ENCODE results near the gene TRMT44. TPM values are rescaled to one million over a fixed set of nuclear protein-coding genes. Genes with fewer than 3 reads are reported as not detected.

Gene TRMT44
- total RNA-seq, 1 donor from 2014 or later, result 9.2 TPM

DNA sequence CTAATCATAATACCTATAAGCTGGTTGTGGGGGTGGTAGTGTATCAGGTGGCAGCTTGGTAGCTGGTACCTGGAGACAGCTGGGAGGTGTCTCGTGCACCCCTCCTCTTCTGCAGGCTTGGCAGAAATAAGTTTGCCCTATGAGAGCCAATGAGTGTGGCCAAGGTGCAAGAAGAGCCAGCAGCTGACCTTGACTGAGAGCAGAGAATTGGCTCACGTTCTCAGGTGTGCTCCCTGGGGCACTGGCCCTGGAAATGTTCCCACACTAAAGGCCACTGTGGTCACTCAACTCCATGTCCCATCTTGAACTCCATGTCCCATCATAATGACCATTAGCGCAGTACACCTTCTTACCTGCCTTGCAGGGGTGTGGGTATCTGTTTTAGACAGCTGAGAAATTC, 13.4 kb downstream of the TRMT44 start:
- intact Hi-C loops (cut with DNase I), result no loop called here
- no peak for ATAC-seq
- DNase-seq (ENCODE audit: missing footprints), result no peak

DNA sequence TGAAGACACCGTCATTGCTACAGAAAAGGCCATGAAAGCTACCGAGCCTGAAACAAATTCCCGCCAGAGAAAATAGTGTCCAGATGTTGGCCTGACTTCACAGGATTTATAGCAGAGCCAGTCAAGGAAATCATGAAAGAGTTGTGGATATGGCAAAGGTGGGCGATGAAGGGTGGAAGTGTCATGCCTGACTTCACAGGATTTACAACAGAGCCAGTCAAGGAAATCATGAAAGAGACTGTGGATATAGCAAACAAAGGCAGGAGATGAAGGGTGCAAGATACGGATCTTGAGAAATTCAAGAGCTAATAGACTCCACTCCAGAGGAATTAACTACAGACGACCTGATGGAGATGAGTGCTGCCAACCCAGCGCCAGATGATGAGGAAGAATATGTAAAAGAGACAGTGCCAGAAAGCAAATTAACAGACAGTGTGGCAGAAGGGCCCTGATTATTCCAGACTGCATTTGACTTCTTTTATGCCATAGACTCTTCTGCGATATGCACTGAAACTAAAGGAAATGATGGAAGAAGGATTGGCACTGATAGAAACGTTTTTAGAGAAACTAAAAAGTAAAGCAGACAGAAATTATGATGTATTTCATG, 17.2 kb downstream of the TRMT44 start:
- no peak for DNase-seq (ENCODE audit: missing footprints)
- ATAC-seq, result no peak
- intact Hi-C loops (cut with DNase I), result no loop called here

DNA sequence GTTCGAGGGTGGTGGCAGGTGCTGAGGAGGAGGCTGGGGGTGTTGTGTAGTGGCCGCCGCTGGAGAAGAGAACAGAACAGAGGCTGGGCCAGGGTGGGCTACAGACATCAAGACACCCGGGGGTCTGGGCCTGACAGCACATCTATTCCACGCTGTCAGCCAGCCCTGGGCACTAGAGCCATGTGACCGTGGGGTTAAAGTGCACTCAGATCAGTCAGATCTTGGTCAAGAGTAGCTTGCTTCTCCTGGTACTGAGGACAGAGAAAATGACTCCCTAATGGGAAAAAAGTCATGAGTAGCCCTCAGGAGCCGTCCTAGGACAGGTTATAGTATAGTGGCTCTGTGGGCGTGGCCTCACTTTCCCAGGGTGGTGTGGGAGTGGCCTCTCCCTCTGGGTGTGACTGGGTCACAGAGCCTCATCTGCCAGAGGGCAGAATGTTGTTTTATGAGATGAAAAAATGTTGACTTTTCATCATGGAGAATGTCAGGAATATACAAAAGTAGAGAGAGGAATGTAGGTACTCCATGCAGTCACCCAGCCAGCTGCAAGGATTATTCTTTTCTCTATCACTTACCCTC, 19.4 kb downstream of the TRMT44 start:
- intact Hi-C loops (cut with DNase I), result no loop called here
- DNase-seq (ENCODE audit: missing footprints) (no peak), ATAC-seq (no peak)

DNA sequence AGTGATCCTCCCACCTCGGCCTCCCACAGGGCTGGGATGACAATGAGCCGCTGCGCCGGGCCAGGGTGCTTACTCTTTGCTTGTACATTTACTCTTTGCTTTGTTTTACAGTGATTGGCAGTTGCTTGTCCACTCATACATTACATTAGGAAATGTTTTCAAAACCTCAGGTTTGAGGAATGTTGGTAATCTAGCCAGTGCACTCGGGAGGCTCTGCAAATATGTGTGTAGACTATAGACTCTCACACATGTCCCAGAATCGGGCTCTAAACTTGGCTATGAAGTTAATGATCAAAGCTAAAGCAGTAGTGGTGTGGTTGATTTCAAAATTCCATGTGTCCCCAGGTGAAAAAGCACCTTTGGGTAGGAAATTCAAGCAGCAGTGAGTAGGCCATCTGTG, 20.5 kb downstream of the TRMT44 start:
- DNase-seq (ENCODE audit: missing footprints) (no peak), ATAC-seq (no peak)
- intact Hi-C loops (cut with DNase I), result no loop called here

DNA sequence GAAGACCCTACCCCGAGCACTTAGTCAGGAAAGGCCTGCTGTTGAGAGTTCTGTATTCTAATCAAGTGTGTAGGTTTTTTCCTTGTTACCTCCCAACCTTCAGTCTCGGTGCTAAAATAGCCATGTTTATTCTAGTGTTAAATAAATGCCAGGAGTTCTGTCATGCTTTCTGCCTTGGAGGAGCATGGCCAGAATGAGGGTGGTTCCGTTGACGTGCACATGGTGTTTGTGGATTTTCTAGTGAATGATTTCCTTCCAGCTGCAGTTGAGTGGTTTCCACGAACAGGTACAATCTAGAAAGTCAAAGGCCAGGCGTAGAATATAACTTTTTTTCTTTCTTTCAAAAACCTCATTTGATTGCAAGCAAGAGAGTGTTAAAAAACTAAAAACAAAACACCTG, 21.0 kb downstream of the TRMT44 start:
- DNase-seq (ENCODE audit: missing footprints) (no peak), ATAC-seq (no peak)
- intact Hi-C loops (cut with DNase I), result no loop called here

DNA sequence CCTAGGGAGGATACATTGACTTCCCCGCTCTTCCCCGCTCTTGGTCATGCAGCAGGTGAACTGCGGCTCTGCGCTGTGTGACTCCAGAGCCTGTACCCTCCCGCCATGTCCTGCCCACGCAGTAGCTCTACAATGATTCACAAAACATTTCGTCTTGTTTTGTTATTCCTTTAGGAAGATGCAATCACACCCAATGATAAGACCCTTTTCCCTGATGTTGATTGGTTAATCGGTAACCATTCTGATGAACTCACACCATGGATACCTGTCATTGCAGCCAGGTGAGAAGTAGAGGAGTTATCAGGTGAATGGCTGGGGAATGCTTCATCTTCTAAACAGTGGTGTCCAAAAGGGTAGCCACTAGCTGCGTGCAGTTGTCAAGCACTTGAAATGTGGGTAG, 23.2 kb downstream of the TRMT44 start:
- ATAC-seq, result no peak
- intact Hi-C loops (cut with DNase I), result no loop called here
- no peak for DNase-seq (ENCODE audit: missing footprints)

DNA sequence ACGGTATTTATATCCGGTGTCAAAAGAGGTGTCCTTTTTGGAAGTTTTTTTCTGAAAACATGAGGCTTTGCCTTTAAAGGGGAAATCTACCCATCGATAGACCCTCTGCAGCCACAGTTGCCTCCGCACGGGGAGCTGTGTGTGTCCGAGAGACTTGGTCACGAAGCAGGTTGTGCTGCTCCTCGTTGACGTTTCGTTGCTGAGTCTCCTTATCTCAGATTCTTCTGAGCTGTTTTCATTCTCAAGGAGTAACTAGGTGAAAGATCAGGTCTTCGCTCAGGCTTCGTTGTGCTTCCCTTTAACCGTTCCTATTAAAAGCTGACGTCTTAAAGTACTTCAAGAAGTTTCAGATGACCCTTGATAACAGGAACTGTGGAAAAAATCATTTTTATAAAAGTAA, 23.8 kb downstream of the TRMT44 start:
- ATAC-seq (no peak), DNase-seq (ENCODE audit: missing footprints) (no peak)
- intact Hi-C loops (cut with DNase I), result no loop called here

DNA sequence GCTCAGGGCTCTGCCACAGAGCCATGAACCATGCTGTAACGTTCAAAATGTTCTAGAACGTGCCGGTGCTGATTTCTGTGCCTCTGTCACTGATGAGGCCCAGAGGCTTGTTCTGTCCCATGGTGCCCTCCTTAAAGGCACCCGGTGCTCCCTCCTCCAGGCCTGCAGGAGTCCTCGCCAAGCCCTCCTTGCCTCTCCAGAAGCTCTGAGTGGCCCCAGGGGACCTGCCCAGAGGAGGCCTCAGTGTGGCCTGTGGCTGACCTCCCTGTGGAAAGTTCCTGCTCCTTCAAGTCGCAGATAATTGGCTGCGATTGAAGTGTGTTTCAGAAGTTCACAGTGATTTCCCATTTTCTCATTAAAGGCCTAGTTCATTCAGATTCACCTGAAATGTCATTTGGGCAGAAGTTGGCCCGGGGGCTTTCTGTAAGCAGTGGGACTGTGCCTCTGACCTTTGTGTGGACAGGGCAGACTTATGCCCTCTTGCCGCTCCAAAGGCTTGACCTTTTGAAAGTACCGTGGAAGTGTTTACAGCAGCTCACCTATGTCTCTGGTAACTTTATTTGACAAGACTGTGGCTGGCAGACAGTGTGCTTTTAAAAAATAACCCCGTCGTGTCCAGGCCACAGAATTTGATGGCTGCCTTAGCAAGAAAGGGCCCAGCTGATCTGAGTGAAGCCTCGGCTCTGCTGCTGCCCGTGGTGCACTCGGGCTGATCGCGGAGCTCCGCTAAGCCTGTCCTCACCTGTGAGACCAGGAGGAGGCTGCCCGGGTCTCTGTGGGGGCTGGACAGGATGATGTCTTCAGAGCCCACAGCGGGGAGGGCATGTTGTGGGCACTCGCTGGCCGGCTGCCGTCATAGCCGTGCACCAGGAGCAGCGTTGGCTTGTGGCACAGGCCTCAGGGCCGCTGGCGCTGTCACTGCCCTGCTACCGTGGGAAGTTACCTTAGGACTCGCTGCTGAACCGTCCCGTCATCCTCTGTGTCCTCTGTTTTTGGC, 25.3 kb downstream of the TRMT44 start:
- ATAC-seq, result no peak
- intact Hi-C loops (cut with DNase I), result no loop called here
- DNase-seq (ENCODE audit: missing footprints), result no peak

DNA sequence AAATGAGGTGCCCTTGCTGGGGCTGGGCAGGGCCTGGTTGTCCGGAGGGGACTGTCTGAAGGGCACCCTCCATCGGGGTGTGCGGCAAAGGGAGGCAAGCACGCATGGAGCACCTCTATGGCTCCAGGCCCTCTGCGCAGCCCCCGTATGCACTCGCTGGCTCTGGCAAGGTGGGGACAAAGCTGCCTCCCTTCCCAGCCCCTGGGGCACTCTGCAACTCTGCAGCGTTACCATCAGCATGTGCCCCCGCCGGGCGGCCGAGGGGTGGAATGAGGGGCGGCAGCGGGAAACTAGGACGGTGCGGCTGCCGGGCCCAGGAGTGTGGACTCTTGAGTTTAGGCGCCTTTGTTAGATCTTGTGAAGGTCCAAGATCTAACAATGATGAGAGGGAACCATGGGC, 26.4 kb downstream of the TRMT44 start:
- intact Hi-C loops (cut with DNase I), result no loop called here
- ATAC-seq, result no peak

DNA sequence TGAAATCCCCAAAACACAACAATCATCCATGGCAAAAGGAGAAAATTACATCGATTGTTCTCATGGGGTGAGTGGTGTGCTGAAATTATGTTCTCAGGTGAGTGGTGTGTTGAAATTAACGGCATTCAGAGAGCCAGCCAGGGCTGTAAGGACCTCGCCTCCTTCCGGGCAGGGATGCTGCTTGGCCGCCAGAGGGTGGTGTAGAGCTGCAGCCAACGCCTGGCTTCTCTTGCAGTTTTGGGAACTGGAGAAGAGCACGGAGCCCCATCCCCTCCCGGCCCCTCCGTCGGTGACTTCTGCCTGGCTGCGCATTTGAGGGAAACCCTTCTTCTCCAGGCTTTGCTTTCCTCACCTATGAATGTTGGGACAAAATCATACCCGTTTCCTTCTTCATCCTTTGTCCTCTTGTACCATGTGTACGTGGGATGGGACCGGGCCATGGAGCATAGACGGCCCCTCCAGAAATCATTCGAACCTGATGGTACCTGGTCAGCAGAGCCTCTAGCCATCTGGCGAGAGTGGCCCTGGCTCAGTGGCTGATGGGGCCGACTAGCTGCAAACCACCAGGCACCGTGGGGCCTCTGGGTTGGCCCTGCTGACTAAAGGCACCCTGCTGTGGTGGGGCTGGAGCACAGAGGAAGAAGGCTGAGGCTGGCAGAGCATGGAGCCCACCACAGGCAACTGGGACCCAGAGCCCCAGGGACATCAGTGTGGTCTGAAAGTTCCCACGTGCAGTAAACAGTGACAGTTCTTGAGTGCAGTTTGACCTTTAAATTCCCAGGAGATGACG, 28.4 kb downstream of the TRMT44 start:
- ATAC-seq (peak; percentile 54), DNase-seq (ENCODE audit: missing footprints) (peak; percentile 76)
- intact Hi-C loops (cut with DNase I), result loop anchor here (1.0 kb wide), 1 partner anchor 125 kb away; no protein-coding TSS in a partner anchor

More for the DNA sequence above, 26.4 kb downstream of the TRMT44 start:
- DNase-seq (ENCODE audit: missing footprints), result no peak

DNA sequence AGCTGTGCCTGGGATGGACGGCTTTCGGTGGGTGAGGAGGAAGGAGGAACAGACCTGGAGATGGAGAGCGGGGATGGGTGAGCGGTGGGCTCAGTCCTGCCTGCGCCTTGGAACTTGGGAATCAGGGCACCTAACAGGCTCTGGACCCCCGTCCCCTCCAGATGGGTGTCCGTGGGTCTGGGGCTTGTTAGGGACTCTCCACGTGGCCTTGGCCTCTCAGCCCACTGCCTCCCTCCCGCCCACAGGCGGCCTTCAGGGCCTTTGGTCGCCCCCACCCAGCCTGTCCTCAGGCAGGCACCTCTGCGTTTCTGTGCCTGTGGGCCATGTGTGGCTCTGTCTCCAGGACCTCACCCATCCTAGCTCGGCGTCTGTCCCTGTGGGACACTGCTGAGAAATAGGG, 29.0 kb downstream of the TRMT44 start:
- peak; percentile 70 for DNase-seq (ENCODE audit: missing footprints)
- intact Hi-C loops (cut with DNase I), result no loop called here
- ATAC-seq, result no peak

DNA sequence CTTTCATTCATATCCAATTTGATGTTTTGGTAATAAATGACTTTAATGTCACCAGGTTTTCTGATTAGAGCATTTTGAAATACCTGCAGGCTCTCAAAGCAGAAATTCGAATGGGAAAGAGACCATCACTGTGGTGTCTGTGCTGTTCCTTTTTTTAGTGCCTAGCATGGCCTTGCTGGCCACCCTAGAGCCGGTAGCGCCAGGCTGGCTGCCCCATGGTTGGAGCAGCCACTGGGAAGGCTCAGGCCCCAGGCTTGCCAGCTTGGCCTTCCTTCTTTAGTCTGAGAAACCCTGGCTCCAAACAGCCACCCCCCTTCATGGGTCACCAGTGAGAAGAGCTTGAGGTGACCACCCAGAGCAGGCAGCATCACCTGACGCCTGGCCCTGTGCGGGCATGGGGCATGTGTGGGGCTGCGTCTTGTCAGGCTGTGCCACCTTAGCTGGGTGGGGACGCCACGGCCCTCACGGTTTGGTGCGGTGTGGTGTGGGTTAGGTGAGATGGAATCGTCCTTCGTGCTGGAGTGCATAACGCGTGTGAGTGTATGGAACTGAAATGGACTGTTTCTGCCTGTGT, 30.0 kb downstream of the TRMT44 start:
- no peak for ATAC-seq
- DNase-seq (ENCODE audit: missing footprints), result no peak
- intact Hi-C loops (cut with DNase I), result no loop called here

DNA sequence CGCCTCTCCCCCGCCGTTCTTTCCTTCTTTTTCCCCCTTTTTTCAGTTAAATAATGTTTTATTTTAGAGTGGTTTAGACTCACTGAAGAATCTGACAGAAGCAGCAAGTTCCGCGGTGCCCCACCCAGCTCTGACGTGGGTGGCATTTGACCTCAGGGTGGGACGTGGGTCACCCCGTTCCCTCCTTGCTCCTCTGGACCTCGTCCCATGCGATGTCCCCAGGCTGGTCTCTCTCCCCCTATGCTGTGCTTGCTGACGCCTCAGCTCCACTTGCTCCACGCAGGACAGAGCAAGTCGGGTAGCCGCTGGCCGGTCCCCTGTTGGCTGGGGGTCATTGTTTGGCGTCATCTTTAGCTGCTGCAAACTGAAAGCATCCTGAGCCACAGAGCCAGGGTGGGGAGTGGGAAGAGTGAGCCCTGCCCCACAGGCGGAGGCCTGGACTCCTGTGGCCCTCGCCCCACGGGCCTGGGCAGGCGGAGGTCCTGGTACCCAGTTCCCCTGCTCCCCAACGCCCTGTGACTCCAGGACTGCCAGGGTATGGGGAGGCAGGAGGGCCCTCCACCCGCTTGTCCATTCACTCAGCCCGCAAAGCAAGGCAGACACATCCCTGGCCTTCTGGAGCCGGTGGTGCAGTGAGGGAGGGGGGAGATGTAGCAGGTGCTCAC, 30.8 kb downstream of the TRMT44 start:
- ATAC-seq (no peak), DNase-seq (ENCODE audit: missing footprints) (no peak)
- intact Hi-C loops (cut with DNase I), result no loop called here

DNA sequence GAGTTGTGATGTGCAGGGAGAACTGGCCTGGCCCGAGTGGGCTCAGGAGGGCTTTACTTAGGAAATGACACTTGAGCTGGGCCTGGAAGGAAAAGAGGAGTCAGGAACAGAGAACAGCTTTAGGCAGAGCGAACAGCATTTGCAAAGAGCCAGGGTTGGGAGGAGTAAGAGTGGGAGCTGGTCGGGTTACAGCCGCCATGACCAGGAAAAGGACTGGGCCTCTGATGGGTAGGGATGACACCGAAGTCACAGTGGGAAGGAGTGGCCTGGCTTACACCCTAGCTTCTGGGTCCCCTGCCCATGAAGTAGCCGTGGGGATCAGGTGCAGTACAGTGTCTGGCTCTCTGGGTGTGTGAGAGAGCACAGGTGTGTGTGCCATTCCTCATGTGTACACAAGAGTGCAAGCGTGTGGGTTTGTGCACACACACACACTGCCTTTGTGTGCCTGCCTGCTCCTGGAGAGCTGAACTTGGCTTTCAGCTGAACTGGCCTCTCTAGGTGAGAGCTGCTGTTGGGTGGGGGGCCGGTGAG, 31.6 kb downstream of the TRMT44 start:
- DNase-seq (ENCODE audit: missing footprints), result no peak
- intact Hi-C loops (cut with DNase I), result no loop called here
- ATAC-seq, result no peak

DNA sequence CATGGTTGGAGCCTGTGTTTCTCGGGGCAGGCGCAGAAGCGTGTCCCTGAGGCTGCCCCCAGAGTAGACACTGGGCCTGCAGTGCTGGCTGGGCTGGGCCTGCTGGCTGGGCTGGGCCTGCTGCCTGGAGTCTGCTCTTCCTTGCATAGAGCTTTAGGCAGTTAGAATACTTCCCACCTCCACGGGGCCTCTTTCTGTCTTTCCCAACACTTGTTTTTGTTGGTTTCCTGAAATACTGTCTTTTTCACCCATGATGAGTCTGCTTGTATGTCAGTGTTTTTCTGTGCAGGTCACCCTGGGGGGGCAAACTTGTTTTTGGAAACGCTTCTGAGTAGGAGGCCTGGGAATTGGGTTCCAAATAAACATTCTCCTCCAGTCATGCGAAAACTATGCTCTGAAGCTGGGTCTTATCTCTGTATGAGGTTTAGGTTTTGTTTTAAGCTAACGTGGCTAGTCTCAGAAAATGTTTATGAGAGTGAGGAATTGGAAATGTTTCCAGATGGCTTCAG, 32.2 kb downstream of the TRMT44 start:
- peak; percentile 75 for DNase-seq (ENCODE audit: missing footprints)
- intact Hi-C loops (cut with DNase I), result no loop called here
- ATAC-seq, result peak; percentile 56

DNA sequence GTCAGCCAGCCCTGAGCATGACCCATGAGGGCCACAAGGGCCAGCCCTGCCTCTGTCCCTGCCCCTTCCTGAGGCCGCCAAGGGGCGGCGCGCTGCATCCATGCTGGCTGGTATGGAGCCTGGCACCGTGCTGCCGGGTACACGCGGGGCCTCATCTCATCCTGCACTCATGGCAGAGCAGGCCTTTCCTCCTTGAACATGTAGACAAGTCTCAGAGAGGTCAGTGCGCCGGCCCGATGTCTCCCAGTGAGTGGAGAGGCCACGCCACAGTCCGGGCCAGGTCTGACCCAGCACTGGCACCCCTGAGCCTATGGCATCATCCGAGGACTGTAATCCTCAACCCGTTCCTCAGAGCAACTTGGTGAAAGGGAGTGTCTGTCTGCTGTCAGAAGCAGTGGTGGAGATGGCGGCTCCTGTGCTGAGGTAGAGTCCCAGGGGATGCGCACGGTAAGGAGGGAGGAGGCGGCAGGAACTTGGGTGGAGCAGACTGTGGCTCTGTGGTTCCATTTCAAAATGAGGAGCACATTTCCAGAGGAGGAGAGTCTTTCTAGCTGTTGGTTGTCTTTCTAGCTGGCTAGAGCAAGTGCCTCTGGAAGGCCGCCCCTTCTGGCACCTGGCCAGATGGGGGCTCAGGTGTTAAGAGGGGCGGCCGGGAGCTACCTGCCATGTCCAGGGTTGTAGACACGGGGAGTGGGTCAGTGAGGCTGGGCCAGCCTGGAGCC, 32.8 kb downstream of the TRMT44 start:
- intact Hi-C loops (cut with DNase I), result no loop called here
- ATAC-seq (no peak), DNase-seq (ENCODE audit: missing footprints) (peak; percentile 73)

DNA sequence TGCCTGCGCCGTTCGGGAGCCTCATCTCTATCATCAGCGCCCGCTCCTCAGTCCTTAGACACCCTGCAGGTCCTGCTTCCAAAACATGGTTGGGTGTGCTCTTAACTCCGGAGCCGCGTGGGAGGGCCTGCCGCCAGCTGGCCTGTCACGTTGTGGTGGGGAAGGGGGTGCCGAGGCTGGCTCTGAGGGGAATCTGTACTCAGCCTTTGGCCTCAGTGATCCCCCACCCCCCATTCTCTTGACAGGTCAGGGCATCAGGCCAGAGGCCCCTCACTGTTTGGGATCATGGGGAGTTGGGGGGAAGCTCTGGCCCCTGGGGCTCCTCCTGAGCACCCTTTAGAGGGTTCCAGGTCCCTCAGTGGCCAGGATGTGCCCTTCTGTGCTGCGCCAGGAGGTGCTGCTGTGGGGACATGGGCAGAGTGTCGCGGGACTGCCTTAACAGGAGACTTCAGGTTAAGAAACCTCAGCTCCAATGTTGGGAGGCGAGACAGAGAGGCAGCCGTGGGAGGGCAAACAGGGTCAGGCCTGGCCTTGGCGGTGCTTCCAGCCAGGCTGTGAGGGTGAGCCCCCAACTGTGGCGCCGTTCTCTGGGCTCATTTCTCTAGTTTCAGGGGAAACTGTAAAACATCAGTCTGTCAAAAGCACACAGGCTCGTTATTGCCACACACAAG, 33.5 kb downstream of the TRMT44 start:
- DNase-seq (ENCODE audit: missing footprints) (no peak), ATAC-seq (no peak)
- intact Hi-C loops (cut with DNase I), result no loop called here

All from Right ventricle myocardium inferior (tissue), 1 donor.